ENCODE results near the gene PSMD2.
"Not testable (repeated sequence)": the region's sequence is repeated elsewhere in the genome, so short reads cannot be mapped to it uniquely, and the experiment has no call there.

The PSMD2 gene

GRCh38 chr3:184298759-184299487, at the start of gene PSMD2:
PSMD2 (plus strand) TSS chr3:184299241; CDS start chr3:184299267, 26 bp downstream.
- peak; percentile 98 for DNase-seq

- DNase-seq = peak; percentile 100
These were observed 49.5 kb upstream of the PSMD2 start, which contains the start of gene EEF1AKMT4 for GRCh38 chr3:184249412-184250166. EEF1AKMT4 (plus strand) TSS chr3:184249672; CDS start chr3:184249695, 23 bp downstream.

- DNase-seq = peak; percentile 97
These were observed 48.7 kb upstream of the PSMD2 start for GRCh38 chr3:184250167-184250828.

- DNase-seq = no peak
These were observed 43.6 kb upstream of the PSMD2 start for GRCh38 chr3:184255291-184256039.

- DNase-seq = no peak
These were observed 41.7 kb upstream of the PSMD2 start for GRCh38 chr3:184257083-184257915.

GRCh38 chr3:184258926-184259325, 40.1 kb upstream of the PSMD2 start:
- no peak for DNase-seq

- no peak for DNase-seq
These were observed 39.6 kb upstream of the PSMD2 start for GRCh38 chr3:184259396-184259877.

- peak; percentile 53 for DNase-seq
These were observed 38.9 kb upstream of the PSMD2 start for GRCh38 chr3:184259878-184260723.

GRCh38 chr3:184260724-184261269, 38.2 kb upstream of the PSMD2 start:
- DNase-seq = peak; percentile 53

GRCh38 chr3:184261270-184261853, 37.7 kb upstream of the PSMD2 start, which contains the start of gene CAMK2N2:
CAMK2N2 (minus strand) TSS chr3:184261553; CDS start chr3:184261285, 268 bp downstream.
- DNase-seq = peak; percentile 97

- DNase-seq = peak; percentile 77
These were observed 36.9 kb upstream of the PSMD2 start for GRCh38 chr3:184261854-184262763.

- no peak for DNase-seq
These were observed 36.3 kb upstream of the PSMD2 start for GRCh38 chr3:184262764-184263179.

- DNase-seq = not testable (repeated sequence)
These were observed 31.8 kb upstream of the PSMD2 start for GRCh38 chr3:184267249-184267648.

GRCh38 chr3:184272269-184272668, 26.8 kb upstream of the PSMD2 start:
- no peak for DNase-seq

- DNase-seq = no peak
These were observed 23.7 kb upstream of the PSMD2 start for GRCh38 chr3:184275381-184275701.

- no peak for DNase-seq
These were observed 22.8 kb upstream of the PSMD2 start, which contains the start of gene ECE2 for GRCh38 chr3:184275961-184276910. ECE2 (plus strand) TSS chr3:184276022; CDS start chr3:184276154, 132 bp downstream.

GRCh38 chr3:184277366-184277765, 21.7 kb upstream of the PSMD2 start:
- no peak for DNase-seq
